ENCODE measurements around the gene OGFOD1. TPM values are rescaled to one million over a fixed set of nuclear protein-coding genes. Genes with fewer than 3 reads are reported as not detected.

OGFOD1 gene
- total and polyA plus RNA-seq, 10 of the 15 experiments (the other 5 are each of a cell fraction or from before 2014, with no cell fraction given): 31.4 to 119 (median 51.6) TPM

GRCh38 chr16:56493126-56493525 is 41.8 kb downstream of the OGFOD1 start:
- Histone ChIP-seq H4K20me1 (ENCODE audit: control insufficient read depth, insufficient read depth) (no peaks in the 10 kb centered on the region), H3K9ac (ENCODE audit: control insufficient read depth, insufficient read depth, low read length) (no peak overlapping the region), H3K4me1 (ENCODE audit: control insufficient read depth, insufficient read depth, low read length) (no peaks in the 10 kb centered on the region), H3K27me3 (replicated peaks in 1 of 2; ENCODE audit: control insufficient read depth in 2 of 2, insufficient read depth in 2 of 2, low read length in 1 of 2) (no peaks in the 10 kb centered on the region), H3K79me2 (ENCODE audit: control insufficient read depth, insufficient read depth, low read length) (no peaks in the 10 kb centered on the region), H3K27ac (ENCODE audit: control insufficient read depth, insufficient read depth) (no peak overlapping the region), H3K9me3 (replicated peaks; ENCODE audit: control insufficient read depth, insufficient read depth, low read length) (no peaks in the 10 kb centered on the region), H3K4me3 (no peak overlapping the region), H3K36me3 (ENCODE audit: control insufficient read depth in 2 of 2, insufficient read depth in 2 of 2, low read length in 1 of 2) (no peaks in the 10 kb centered on the region; a peak in 1 of 4 replicates), H2AFZ (ENCODE audit: control insufficient read depth, low read depth, low read length) (no peak overlapping the region), H3K4me2 (ENCODE audit: control insufficient read depth, insufficient read depth) (no peak overlapping the region)
- TF ChIP-seq EGR1 (IDR thresholded peaks at IDR 0.05; ENCODE audit: borderline replicate concordance in 1 of 2, low read depth in 2 of 2, low read length in 2 of 2) (no peak), HCFC1 (IDR thresholded peaks at IDR 0.05; ENCODE audit: low read length) (no peak), MYB (IDR thresholded peaks at IDR 0.05; ENCODE audit: borderline replicate concordance, low read depth, low read length) (no peak), MTA3 (IDR thresholded peaks at IDR 0.05; ENCODE audit: borderline replicate concordance, low read length) (no peak), HDGF (IDR thresholded peaks at IDR 0.05) (no peak)
- in situ Hi-C loops (cut with MboI): no loop called here
- ChIA-PET POLR2A (no interaction called here), SMC1A (ENCODE audit: uncharacterized antibody, unreplicated experiment) (no interaction called here), RAD21 (ENCODE audit: unreplicated experiment) (no interaction called here), CTCF (no interaction called here)
- intact Hi-C loops (cut with micrococcal nuclease; ENCODE audit: unreplicated experiment): no loop called here
- FAIRE-seq (no peak), ATAC-seq (no peak), DNase-seq (ENCODE audit: low read depth, low spot score) (no peak)
- 100% methylated on average over 2 of the region's 2 CpGs for WGBS (ENCODE audit: insufficient coverage, insufficient replicate concordance, low lambda C conversion rate, missing lambda C conversion rate)
- BruUV-seq (replicated peaks): no TSS peak

DNA sequence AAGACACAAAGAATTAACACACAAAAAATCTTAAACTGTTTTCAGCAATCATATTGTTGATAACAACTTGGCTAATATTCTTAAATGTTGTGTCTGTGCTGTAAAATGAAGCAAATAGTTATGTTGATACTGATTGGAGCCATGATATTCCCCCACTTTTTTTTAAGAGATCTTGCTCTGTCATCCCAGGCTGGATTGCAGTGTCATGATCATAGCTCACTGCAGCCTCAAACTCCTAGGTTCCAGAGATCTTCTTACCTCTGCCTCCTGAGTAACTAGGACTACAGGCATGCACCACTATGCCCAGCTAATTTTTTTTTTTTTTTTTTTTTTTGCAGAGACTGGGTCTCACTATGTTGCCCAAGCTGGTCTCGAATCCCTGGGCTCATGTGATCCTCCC is 42.5 kb downstream of the OGFOD1 start:
- Histone ChIP-seq H3K27me3 (replicated peaks in 1 of 2; ENCODE audit: control insufficient read depth in 2 of 2, insufficient read depth in 2 of 2, low read length in 1 of 2) (no peaks in the 10 kb centered on the region), H3K9ac (ENCODE audit: control insufficient read depth, insufficient read depth, low read length) (no peak overlapping the region), H3K4me2 (ENCODE audit: control insufficient read depth, insufficient read depth) (no peak overlapping the region), H3K4me1 (ENCODE audit: control insufficient read depth, insufficient read depth, low read length) (no peaks in the 10 kb centered on the region), H3K9me3 (replicated peaks; ENCODE audit: control insufficient read depth, insufficient read depth, low read length) (no peaks in the 10 kb centered on the region), H3K79me2 (ENCODE audit: control insufficient read depth, insufficient read depth, low read length) (no peaks in the 10 kb centered on the region), H3K36me3 (ENCODE audit: control insufficient read depth in 2 of 2, insufficient read depth in 2 of 2, low read length in 1 of 2) (no peaks in the 10 kb centered on the region; a peak in 1 of 4 replicates), H2AFZ (ENCODE audit: control insufficient read depth, low read depth, low read length) (no peak overlapping the region), H3K4me3 (no peak overlapping the region), H4K20me1 (ENCODE audit: control insufficient read depth, insufficient read depth) (no peaks in the 10 kb centered on the region), H3K27ac (ENCODE audit: control insufficient read depth, insufficient read depth) (no peak overlapping the region)
- ATAC-seq: no peak
- CTCF ChIA-PET: no interaction called here
- RAD21 ChIA-PET (ENCODE audit: unreplicated experiment): no interaction called here
- SMC1A ChIA-PET (ENCODE audit: uncharacterized antibody, unreplicated experiment): no interaction called here
- in situ Hi-C loops (cut with MboI) (no loop called here), intact Hi-C loops (cut with micrococcal nuclease; ENCODE audit: unreplicated experiment) (no loop called here)
- 29% methylated on average over 1 of the region's 1 CpG for WGBS (ENCODE audit: insufficient coverage, insufficient replicate concordance, low lambda C conversion rate, missing lambda C conversion rate)
- DNase-seq (ENCODE audit: low read depth, low spot score): no peak
- FAIRE-seq: no peak
- POLR2A ChIA-PET: interaction anchor here (1.1 kb wide), 1 partner anchor 42 kb away, joined by 4 read pairs; no protein-coding TSS in a partner anchor
- BruUV-seq (replicated peaks): no TSS peak
- no peak for TF ChIP-seq EP300 (IDR thresholded peaks at IDR 0.05; ENCODE audit: borderline replicate concordance in 1 of 2, control insufficient read depth in 1 of 2, low read depth in 2 of 2, low read length in 2 of 2)
- TF ChIP-seq WRNIP1 (IDR thresholded peaks at IDR 0.05; ENCODE audit: borderline replicate concordance, low read depth, low read length): no peak
- no peak for TF ChIP-seq EZH2 (IDR thresholded peaks at IDR 0.05; ENCODE audit: borderline replicate concordance, control insufficient read depth, low read depth, low read length)
- no peak for TF ChIP-seq JUND (IDR thresholded peaks at IDR 0.05; ENCODE audit: low read depth, low read length)
- TF ChIP-seq BACH1 (IDR thresholded peaks at IDR 0.05; ENCODE audit: borderline replicate concordance): no peak
- TF ChIP-seq RELA (IDR thresholded peaks at IDR 0.05; ENCODE audit: borderline replicate concordance, partially characterized antibody): no peak
- no peak for TF ChIP-seq POLR2AphosphoS2 (IDR thresholded peaks at IDR 0.05; ENCODE audit: low read depth, low read length)
- no peak for TF ChIP-seq USF1 (IDR thresholded peaks at IDR 0.05; ENCODE audit: borderline replicate concordance, extremely low read length, insufficient read depth, low read depth, low read length)
- TF ChIP-seq, protein P1, sequence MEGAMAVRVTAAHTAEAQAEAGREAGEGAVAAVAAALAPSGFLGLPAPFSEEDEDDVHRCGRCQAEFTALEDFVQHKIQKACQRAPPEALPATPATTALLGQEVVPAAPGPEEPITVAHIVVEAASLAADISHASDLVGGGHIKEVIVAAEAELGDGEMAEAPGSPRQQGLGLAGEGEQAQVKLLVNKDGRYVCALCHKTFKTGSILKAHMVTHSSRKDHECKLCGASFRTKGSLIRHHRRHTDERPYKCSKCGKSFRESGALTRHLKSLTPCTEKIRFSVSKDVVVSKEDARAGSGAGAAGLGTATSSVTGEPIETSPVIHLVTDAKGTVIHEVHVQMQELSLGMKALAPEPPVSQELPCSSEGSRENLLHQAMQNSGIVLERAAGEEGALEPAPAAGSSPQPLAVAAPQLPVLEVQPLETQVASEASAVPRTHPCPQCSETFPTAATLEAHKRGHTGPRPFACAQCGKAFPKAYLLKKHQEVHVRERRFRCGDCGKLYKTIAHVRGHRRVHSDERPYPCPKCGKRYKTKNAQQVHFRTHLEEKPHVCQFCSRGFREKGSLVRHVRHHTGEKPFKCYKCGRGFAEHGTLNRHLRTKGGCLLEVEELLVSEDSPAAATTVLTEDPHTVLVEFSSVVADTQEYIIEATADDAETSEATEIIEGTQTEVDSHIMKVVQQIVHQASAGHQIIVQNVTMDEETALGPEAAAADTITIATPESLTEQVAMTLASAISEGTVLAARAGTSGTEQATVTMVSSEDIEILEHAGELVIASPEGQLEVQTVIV (IDR thresholded peaks at IDR 0.05; ENCODE audit: borderline replicate concordance, partially characterized antibody): no peak

All from GM12878 (cell line).